GM19099 (cell line): ENCODE results near the gene PRKCB.

Experiments used
- POLR2A ChIP-seq: IDR thresholded peaks from 3 replicates; pipeline ENCODE4 v1.6.1; 2011; ENCODE audit warnings: low read depth; ENCODE audit not compliant: insufficient read length; ENCODE audit errors: extremely low read depth

The PRKCB gene

DNA sequence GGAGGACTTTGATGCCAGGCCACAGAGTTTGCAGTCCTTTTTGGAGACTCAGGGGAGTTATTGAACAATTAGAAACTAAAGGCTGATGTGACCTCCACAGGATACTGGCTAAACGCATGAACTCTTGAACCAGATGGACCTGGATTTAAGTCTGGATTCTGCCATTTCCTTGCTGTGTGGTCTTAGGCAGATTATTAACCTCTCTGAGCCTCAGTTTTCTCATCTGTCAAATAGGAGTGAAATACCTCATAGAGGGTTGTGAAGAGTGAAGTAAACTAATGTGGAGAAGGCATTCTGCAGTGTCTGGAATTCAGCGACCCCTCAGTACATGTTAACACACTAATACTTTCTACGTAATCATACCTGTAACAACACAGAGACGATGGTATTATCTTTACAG, 93.5 kb downstream of the PRKCB start:
- TF ChIP-seq POLR2A: no peak

DNA sequence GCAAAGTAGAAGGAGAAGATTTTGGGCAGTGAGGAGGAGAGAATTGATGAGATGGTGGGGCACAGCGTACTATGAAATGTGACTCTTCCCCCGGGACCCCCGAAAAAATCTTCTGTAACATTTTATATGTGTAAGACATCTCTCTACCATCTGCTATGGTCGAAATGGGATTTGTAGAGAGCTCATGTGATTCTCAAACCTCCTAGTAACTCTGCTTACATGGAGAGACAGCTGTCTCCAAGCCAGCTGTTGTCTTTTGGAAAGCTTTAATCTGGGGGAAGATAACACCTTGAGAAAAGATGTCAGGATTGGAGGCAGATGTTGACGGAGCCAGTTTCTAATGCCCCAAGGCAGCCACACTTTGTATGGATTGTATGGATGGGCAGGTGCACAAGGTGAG, 94.1 kb downstream of the PRKCB start:
- TF ChIP-seq POLR2A: no peak

- TF ChIP-seq POLR2A: no peak
Observed at GRCh38 chr16:23930791-23931190, 95.0 kb downstream of the PRKCB start.

DNA sequence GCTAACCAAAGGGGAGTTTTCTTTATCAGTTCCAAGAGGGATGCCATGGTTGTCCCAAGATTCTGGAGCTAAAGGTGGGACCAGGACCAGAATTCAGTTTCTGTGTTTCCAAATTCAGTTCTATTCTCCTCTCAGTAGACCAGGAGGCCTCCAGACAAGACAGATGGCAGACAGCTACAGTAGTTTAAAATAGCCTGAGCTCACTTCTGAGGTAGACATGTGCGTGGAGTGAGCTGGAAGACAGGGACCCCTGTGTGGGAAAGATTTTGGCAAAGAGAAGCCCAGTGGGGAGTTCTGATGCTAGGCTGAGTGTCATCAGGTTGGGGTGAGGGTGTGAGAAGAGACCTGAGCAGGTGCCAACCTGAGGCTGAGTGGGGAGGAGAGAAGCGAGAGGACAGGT, 95.4 kb downstream of the PRKCB start:
- TF ChIP-seq POLR2A: no peak

DNA sequence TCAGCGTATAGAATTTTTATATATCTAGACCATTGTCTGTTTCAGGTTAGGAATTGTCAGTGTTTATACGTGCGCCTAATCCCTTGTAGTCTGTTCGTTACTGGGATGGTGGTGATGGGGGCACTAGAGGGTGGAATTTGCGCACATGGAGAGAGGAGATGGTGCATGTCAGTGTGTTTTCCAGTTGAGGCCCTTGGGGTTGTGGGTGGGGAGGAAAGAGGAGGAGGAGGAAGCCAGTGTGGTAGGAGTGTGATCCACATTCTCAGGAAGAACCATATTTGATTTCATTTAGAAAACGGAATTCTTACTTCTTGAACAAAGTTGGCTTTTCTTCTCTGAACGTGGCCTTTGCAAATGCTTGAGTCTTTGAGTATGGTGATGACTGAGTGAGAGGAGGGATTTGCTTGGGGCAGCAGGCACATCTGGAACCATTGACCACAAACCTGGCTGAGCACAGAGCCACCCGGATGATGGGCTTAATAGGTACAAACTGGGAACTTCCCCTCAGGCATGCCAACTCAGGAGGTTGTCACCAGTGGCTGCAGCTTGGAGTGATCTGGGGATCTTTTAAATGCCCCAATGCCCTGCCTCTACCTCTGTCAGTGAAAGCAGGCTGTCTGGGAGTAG, 98.9 kb downstream of the PRKCB start:
- no peak for TF ChIP-seq POLR2A

- no peak for TF ChIP-seq POLR2A
Observed at GRCh38 chr16:23940111-23940510, 104.3 kb downstream of the PRKCB start.

DNA sequence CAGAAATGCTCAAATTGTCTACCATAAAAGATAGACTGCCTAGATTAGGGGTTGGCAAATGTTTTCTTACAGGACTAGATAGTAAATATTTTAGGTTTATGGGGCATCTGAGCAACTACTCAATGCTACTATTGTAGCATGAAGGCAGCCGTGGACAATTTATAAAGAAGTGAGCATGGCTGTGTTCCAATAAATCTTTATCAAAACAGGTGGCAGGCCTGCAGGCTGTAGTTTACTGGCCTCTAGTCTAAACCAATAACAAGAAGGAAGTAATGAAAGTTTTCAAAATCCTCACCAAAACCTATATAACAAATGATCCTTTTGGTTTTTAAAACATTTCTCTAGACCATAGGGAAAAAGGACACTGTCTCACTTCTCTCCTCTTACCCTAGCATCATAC, 105.2 kb downstream of the PRKCB start:
- TF ChIP-seq POLR2A: no peak

DNA sequence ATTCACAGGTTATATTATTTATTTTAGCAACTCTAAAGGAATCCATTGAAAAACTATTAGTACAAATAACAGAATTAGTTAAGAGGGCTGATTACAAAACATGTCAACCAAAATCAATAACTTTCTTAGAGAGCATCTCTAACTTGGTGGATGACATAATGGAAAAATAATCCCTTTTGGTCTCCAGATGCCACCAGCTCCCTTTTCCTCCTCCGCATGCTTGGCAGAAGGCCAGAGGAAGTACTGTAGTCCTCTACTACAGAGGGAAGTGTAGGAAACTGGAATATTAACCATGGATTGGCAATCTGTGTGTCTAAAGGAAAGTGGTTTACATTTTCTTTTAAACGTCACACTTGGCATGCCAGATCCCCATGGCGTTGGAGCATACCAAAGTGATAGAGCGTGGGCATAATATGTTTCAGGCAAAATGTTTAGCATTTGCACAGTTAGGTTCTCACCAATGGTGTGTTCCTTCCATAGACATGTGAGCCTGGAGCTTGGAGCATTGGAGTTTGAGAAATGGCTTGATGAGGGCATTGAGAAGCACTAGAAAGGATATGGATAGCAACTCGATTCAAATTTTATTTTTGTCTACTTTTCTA, 106.3 kb downstream of the PRKCB start:
- no peak for TF ChIP-seq POLR2A

GRCh38 chr16:23943604-23944003, 107.8 kb downstream of the PRKCB start:
- TF ChIP-seq POLR2A: no peak

GRCh38 chr16:23944381-23944780, 108.6 kb downstream of the PRKCB start:
- TF ChIP-seq POLR2A: no peak

DNA sequence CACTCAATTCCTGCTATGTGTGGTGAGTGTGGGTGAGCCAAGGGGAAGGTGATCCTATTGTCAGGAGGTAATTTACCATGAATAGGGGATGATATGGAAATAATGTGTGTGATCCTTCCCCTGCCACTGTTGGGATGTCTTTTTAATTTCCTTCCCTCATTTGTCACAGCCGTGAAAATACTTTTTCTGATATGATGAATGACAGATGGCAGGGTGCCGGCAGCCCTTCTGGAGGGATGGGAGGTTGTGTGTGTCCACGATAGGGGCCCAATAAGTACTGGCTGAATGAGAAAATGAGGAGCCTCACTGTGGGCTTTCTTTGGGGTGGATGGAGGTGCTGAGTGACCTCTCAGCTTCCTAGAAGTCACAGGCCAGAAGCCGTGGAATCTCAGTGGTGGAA, 109.5 kb downstream of the PRKCB start:
- no peak for TF ChIP-seq POLR2A

DNA sequence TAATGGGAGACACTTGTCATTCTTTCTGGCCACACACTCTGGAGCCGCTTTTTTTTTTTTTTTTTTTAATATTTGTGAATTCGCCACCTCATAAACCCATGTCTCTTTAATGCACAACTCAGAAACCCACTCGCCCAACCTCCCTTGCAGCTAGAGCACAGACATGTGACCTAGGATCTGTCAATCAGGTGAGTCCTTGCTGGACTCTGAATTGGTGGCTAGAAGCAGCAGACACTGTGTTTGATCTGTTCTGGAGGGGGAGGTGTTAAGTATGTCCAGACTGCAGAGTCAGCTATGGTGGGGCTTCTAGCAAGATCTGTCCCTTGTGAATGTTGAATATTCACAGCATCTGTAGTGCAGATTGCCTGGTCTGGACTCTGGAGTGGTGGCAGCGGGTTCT, 112.1 kb downstream of the PRKCB start:
- no peak for TF ChIP-seq POLR2A

GRCh38 chr16:23948949-23949411, 113.2 kb downstream of the PRKCB start:
- no peak for TF ChIP-seq POLR2A

DNA sequence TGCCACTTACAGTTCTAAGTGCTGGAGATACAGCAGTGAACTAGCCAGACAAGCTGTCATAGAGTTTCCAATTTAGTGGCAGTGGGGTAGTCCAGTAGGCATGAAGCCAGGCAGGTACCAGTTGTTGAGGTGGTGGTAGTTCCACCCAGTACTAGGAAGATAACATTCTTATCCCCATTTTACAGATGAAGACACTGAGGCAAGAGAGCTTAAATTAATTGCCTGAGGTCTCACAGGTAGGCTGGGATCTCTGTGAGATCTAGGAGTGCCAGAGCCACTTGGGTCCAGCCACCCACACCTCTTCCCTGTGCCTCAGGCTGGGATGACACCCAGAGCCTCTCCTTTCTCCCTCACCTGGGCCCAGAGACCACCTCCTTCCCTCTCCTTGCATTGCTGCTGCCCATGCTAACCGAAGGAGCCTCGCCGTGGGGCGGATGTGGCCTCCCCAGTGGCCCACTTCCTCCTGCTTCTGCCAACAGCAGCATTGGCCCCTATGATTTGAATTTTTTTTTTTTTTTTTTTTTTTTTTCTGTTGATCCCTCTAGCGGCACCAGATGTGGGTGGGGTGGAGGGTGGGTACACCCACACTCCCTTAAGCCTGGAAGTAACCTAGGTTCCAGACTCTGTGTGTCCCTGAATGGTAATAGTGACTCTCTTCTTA, 114.0 kb downstream of the PRKCB start:
- TF ChIP-seq POLR2A: no peak

DNA sequence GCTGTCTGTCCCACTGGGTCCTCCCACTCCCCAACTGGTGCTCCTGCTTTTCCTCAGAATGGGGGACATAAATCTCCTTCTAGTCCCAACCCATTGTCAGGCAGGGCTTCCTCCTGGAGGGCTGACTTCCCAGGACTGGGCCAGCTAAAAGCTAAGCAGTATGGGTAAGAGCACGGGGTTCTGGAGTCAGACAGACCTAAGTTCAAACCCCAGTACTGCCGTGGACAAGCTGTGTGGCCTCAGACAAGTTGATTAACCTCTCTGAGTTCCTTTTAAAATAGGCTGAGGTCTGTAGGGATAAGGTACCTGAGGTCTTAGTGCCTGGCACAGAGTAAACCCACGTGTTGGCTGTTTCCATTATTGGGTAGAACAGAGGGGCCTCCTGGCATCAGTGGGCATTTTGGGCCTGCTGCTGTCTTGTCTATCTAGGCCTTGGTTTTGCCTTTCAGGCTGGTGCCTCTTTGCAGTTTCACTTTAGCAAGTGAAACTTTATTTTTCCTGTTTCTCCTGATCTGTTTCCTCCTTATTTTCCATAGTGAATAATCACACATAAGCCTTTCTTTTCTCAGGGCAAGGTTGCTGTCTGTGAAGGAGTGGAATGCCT, 114.6 kb downstream of the PRKCB start:
- no peak for TF ChIP-seq POLR2A

- TF ChIP-seq POLR2A: no peak
Observed at GRCh38 chr16:23950898-23951297, 115.1 kb downstream of the PRKCB start.

DNA sequence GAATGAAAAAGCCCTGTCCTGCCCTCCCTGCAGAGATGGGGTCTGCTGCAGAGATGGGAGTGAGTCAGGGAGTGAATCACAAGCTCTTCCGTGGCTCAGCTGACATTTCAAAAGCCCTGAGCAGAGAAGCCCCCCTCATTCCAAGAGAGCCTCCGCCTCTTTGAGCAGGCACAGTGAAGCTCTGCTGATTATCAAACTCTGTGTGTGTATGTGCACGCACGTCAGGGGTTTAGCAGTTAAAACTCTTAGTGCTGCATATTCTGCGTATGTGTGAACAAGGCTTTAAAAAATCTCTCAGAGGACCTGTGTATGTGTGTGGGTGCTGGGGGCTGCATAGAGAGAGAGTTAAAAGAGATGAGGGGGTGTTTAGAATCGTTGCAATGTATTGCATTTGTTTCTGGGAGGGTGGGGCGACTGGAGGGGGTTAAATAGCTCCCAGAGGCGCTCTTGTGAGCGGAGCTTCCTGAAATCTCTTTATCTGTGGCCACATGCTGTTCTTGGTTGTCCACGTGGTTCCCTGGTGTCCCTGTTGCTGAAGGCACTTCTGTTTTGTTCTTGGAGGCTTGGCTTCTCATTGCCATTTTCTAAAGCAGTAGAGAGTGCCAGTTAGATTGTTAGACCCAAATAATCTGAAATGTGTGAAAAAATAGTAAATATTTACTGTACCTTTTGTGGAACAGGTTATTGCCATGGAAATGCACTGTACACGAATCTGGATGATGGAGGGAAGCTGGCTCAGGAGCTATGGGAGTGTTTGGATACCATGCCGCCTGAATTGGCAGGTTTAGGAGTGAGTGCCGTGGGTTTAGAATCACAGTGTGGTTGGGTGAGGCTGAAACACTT, 116.6 kb downstream of the PRKCB start:
- TF ChIP-seq POLR2A: no peak
